MG63 (cell line): ENCODE data around the gene ALDOC. TPM values are rescaled to one million over a fixed set of nuclear protein-coding genes. Genes with fewer than 3 reads are reported as not detected.
"Not testable (repeated sequence)": the region's sequence is repeated elsewhere in the genome, so short reads cannot be mapped to it uniquely, and the experiment has no call there.

Experiments
- DNase-seq: peaks from one replicate; pipeline ENCODE4 v3.0.0-alpha.2; 2020
- H3K27me3 ChIP-seq: fragments of 250-450 bp; sonication (Bioruptor Pico); 2 replicates; pipeline ENCODE4 v1.5.1; 2020; ENCODE audit warnings: mild to moderate bottlenecking, moderate library complexity
- H3K36me3 ChIP-seq: fragments of 250-450 bp; sonication (Bioruptor Pico); 2 replicates; pipeline ENCODE4 v1.5.1; 2020; ENCODE audit warnings: mild to moderate bottlenecking, moderate library complexity
- H3K4me3 ChIP-seq: fragments of 250-450 bp; sonication (Bioruptor Pico); 2 replicates; pipeline ENCODE4 v1.5.1; 2020; ENCODE audit warnings: mild to moderate bottlenecking, moderate library complexity
- H3K9me3 ChIP-seq: fragments of 250-450 bp; sonication (Bioruptor Pico); 2 replicates; pipeline ENCODE4 v1.5.1; 2020; ENCODE audit warnings: mild to moderate bottlenecking, moderate library complexity
- total RNA-seq: library from RNA; depleted of rRNA; stranded (reverse); fragments of >200 nt; shearing (Covaris generic); gene quantifications from 2 replicates; pipeline ENCODE4 v1.2.3, GENCODE V29; 2014; ENCODE audit warnings: low replicate concordance

Gene ALDOC
- total RNA-seq, 1 experiment from 2014 or later, result 1.1 TPM

DNA sequence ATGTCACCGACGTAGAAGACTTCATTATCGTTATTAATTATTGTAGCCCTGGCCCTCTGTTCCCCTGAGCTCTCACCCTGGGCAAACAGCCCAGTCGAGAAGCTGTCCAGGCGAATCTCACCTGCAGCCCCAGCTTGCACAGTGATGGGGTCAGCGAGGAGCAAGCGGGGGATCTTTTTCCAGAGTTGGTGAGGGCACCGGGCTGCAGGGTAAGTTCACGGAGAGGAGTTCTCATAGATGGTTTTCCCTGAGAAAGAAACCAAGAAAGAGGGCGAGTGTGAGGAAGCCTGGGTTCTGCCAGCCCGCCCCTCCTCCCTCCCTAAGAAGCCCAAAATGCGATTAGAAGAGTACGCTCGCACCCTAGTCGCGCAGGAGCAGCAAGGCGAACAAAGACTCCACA is 21.7 kb upstream of the ALDOC start:
- no peaks in the 10 kb centered on the region for H3K27me3 ChIP-seq
- H3K36me3 ChIP-seq, result peaks cover 43% of the 10 kb centered on the region
- no peaks in the 10 kb centered on the region for H3K9me3 ChIP-seq
- no peak for DNase-seq
- peak overlapping the region; percentile 93 for H3K4me3 ChIP-seq

DNA sequence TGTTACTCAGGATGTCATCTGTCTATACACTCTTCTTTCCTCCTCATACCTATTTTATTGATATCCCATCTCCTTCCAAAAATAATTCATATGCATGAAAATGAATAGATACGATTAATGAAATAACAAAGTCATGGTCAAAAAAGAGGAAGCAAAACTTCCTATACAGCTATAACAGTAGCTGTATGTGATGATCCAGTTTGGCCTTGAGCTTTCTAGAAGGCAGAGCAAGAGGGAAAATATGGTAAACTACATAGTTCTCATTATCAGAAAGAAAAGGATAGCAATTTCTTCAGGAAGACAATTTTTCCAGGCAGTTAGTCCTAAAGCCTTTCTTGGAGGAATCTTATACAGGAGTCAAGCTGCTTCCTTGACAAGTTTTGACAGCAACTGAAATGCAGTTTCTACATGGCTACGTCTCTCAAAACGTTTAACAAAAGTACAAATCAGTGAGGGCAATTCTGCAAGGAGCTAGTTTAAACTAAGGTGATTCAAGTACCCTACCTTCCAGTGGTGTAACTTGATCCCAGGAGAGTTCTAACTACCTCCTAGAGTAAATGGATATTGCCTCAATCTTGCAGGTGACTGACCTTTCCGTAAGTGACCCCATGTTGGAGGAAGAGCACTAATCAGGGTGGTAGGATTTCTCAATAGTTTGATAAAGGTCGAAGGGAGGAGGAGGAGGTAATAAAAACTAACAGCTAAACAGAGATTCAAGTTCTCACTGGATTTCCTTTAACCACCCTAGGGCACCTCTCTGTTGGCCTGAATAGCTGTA is 21.1 kb upstream of the ALDOC start:
- Histone ChIP-seq H3K9me3 (no peaks in the 10 kb centered on the region), H3K36me3 (peaks cover 48% of the 10 kb centered on the region), H3K27me3 (no peaks in the 10 kb centered on the region), H3K4me3 (peak overlapping the region; percentile 93)
- DNase-seq, result no peak

DNA sequence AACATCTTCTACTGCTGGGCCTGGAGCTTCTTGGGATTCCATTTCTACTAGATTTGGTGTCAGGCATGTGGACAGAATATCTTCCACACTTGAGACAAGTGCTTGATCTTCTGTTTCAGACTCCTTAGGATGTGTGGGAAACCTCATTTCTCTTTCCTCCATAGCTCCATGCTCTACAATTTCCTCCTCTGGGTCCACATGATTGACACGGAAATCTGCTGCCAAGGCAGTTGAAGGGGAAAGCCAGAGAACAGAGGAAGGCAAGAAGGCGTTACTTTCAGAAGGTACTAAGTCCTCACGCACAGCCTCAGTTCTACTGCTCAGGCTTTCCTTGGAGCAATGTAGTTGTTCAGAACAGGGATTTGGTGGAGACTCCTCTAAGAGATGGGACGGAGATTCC is 15.6 kb upstream of the ALDOC start:
- H3K27me3 ChIP-seq, result no peaks in the 10 kb centered on the region
- no peaks in the 10 kb centered on the region for H3K9me3 ChIP-seq
- DNase-seq, result no peak
- peaks cover 87% of the 10 kb centered on the region for H3K36me3 ChIP-seq
- H3K4me3 ChIP-seq, result no peak overlapping the region

DNA sequence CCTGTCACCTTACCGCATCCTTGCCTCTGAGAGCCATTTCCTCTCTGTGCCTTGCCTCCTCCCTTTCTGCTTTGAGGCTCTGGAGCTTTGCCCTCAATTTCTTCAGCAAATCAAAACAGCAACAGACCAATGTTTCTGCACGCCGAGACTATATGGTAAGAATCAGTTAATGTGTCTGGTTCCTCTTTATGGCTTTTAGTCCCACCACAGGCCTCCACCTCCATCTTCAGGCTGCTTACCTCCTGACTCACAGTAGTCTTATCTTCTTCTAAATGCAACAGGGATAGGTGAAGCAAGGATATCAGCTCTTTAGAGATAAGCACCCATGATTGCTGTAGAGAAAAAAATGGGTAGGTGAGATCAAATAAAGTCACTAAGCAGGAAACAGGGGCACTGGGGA is 9.2 kb upstream of the ALDOC start:
- H3K4me3 ChIP-seq, result no peak overlapping the region

DNA sequence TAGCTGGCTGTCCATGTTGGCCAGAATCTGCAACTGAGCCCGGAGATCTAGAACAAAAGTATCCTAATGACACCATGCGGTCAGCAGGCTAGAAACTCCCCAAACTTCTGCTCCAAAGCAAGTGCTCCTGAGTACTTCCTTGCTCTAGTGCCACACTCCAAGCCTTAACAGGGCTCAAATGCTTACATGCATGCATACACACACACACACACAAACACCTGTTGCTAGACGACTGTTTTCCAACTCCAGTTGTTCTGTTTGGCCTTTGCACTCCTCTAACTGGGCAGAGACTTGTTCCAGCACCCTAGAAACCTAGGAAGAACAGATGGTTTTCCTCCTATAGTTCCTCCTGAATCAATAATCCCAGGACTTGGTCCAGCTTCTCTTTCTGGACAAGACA is 7.7 kb upstream of the ALDOC start:
- H3K27me3 ChIP-seq, result no peaks in the 10 kb centered on the region
- H3K4me3 ChIP-seq, result no peak overlapping the region
- no peak for DNase-seq
- H3K36me3 ChIP-seq, result peaks cover 95% of the 10 kb centered on the region
- H3K9me3 ChIP-seq, result no peaks in the 10 kb centered on the region

More for the DNA sequence above, 9.2 kb upstream of the ALDOC start:
- no peaks in the 10 kb centered on the region for H3K27me3 ChIP-seq
- H3K36me3 ChIP-seq, result peaks cover 94% of the 10 kb centered on the region
- no peaks in the 10 kb centered on the region for H3K9me3 ChIP-seq
- no peak for DNase-seq

DNA sequence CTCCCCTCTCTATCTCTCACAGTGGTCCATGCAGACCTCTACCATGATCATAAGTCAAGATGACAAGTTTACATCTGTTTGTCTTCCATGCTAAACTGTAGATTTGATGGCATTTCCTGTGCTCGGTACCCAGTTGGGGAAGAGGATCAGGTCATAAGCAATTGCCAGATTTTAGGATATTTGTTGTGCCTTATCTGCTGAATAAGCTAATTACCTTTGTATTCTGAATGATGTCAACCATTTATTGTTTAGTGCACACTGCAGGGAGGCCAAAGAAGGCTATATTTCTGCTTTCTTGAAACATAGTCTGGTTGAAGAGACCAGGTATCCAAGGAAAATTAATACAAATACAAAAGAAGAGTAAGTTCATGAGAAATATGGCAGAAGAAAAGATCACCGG is 5.8 kb upstream of the ALDOC start:
- no peak for DNase-seq
- H3K27me3 ChIP-seq, result no peaks in the 10 kb centered on the region
- H3K36me3 ChIP-seq, result peaks cover 95% of the 10 kb centered on the region
- H3K4me3 ChIP-seq, result no peak overlapping the region
- H3K9me3 ChIP-seq, result no peaks in the 10 kb centered on the region

DNA sequence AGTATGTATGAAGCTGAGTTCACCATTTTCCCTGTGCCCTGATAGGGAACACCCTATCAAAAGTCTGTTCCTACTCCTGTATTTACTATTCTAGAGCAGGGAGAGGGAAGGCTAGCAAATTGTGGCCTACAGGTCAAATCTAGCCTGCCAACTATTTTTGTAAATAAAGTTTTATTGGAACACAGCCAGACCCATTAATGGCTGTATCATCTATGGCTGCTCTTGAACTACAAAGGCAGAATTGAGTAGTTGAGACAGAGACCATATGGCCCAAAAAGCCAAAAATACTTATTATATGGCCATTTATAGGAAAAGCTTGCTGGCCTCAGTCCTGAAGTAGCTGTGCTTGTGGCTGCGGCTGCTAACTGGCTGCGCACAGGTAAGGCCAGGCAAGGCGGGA is 4.3 kb upstream of the ALDOC start:
- no peak for DNase-seq
- no peaks in the 10 kb centered on the region for H3K27me3 ChIP-seq
- no peak overlapping the region for H3K4me3 ChIP-seq
- H3K36me3 ChIP-seq, result peaks cover 92% of the 10 kb centered on the region
- H3K9me3 ChIP-seq, result no peaks in the 10 kb centered on the region

DNA sequence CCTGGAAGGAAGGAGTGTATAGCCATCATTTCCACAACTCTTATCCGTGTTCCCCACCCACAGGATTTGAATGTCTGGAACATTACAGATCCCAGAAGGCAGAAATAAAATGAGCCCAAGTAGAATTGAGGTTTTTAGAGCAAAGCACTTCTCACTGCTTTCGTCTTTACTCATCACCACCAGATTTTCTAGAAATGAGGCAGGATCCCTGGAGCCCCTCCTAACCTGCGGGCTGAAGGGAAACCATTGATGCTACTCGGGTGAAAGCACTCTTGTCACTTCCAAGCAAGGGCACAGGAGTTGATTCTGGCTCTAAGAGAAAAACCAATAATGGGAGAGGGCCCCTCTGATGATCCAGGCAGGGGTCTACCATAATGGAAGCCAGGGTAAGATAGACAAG is 2.8 kb upstream of the ALDOC start:
- peaks cover 80% of the 10 kb centered on the region for H3K36me3 ChIP-seq

DNA sequence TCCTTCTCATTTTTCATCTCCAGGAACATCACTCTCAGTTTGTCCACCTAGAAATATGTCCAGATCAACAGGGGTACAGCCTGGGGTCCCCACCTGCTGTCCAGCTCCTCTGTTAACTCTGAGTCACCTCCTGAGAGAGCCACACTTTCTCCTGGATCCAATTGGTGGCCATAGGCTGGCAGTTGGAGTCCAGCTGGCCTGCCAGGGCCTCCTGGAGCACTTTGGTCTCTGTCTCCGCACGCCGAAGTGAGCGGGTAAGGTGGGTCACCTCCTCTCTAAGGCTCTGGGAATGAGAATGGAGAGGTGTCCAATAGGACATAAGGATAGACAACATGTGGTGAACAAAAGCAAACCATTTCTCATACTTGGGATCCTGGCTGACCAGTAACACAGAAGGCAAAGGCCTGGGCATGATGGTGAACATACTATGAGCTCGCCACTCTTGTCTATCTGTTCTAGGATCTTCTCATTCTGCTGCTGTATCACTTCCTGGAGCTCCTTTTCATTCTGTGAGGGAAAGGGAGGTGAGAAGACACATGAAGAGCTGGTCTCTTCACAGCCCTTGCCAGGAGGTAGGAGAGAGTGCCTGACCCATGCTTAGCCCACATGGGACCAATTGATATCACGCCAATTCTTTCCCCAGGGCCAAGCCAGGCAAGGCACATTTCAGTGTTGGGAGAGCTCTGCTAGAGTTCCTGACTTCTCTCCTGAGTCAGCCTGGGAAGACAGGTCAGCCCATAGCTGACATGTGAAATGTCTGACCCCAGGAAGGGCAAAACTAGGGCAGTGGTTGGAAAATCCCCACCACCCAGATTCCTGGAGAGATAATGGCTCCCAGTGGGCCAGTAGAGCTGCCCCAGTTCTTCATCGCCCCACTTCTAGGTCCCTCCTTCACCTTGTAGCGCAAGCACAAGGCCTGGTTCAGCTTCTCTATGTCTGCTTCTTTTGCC is 1.8 kb upstream of the ALDOC start:
- DNase-seq, result no peak
- Histone ChIP-seq H3K27me3 (no peaks in the 10 kb centered on the region), H3K4me3 (no peak overlapping the region), H3K9me3 (no peaks in the 10 kb centered on the region), H3K36me3 (peaks cover 76% of the 10 kb centered on the region)

More for the DNA sequence above, 2.8 kb upstream of the ALDOC start:
- Histone ChIP-seq H3K9me3 (no peaks in the 10 kb centered on the region), H3K4me3 (no peak overlapping the region), H3K27me3 (no peaks in the 10 kb centered on the region)
- DNase-seq, result no peak

DNA sequence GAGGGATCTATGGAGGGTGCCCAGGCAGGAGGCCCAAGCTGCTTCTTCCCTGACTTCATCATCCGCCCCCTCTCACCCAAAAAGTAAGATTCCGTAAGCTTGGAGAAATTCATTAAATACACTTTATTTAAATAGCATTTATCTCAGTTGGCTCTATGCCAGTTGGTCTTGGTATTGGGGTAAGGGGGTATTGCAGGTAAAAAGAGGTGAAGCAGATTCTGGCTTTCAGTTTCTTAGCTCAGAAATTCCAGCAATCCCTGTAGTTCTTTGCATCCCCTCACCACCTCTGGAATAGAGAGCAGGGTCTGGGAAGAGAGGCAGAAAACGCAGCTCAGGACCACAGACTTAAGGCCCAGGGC is 750 bp upstream of the ALDOC start:
- H3K36me3 ChIP-seq, result peaks cover 65% of the 10 kb centered on the region
- DNase-seq, result no peak

DNA sequence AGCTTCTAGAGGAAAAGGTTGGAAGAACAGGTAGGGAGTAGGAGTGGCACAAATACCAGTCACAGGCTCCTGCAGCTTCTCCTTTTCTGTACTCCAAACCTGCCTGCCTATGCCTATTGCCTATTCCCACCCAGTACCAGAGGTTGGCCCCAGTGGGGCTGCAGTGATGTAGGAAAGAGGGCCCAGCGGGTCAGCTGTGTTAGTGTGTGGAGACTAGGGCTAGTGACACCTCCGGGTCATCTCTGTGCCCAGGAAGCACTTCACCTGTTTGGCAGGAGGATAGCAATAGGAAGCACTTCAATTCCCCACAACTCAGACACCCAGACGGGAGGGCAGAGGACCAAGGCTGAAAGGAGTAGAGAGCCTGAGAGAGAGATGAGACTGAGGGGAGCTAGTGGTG is 679 bp downstream of the ALDOC start:
- H3K27me3 ChIP-seq, H3K4me3 ChIP-seq, H3K9me3 ChIP-seq, DNase-seq: not testable (repeated sequence)
- peaks cover 55% of the 10 kb centered on the region for H3K36me3 ChIP-seq

More for the DNA sequence above, 750 bp upstream of the ALDOC start:
- Histone ChIP-seq H3K9me3 (no peaks in the 10 kb centered on the region), H3K27me3 (no peaks in the 10 kb centered on the region), H3K4me3 (no peak overlapping the region)

DNA sequence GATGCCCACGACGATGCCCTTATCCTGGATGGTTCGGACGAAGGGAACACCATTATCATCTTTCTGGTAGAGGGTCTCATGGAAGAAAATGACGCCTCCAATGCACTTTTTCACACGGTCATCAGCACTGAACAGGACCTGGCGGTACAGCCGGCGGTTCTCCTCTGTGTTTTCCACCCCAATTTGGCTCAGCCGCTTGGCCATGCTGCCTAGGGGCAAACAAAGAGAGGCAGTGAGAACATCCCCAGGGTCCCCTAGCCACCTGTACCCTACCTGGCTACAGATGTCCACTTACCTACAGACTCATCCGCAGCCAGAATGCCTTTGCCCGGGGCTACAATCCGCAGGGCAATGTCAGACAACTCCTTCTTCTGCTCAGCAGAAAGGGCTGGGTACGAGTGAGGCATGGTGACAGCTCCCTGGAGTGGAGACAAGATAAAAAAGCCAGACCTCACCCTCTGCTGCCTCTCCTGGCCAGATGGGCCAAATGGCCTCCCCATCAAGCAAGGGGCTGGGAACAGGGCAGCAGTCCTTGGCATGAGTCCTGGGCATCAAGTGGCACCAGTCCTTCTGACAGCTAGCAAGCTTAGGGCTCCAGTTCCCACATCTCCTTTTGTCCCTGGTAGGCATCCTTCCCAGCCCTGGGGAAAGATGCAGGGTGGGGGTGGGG is 1.4 kb downstream of the ALDOC start:
- H3K27me3 ChIP-seq, result no peaks in the 10 kb centered on the region
- no peak for DNase-seq
- no peaks in the 10 kb centered on the region for H3K9me3 ChIP-seq
- H3K36me3 ChIP-seq, result peaks cover 47% of the 10 kb centered on the region
- no peak overlapping the region for H3K4me3 ChIP-seq

DNA sequence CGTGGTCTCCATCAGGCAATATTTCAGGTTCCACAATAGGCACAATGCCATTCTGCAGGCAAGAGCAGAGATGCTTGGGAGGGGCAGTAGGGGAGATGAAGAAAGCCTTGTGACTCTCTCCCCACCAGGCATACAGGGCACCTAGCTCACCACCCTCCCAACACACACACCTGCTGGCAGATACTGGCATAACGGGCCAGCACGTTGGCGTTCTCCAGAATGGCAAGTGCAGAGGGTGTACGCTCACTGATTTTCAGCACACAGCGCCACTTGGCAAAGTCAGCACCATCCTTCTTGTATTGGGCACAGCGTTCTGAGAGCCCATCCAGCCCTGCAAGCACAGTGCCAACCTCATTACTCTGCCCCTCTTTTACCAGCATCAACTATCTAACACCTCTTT is 2.2 kb downstream of the ALDOC start:
- DNase-seq, result no peak
- Histone ChIP-seq H3K4me3 (no peak overlapping the region), H3K27me3 (no peaks in the 10 kb centered on the region), H3K36me3 (peaks cover 40% of the 10 kb centered on the region), H3K9me3 (no peaks in the 10 kb centered on the region)

DNA sequence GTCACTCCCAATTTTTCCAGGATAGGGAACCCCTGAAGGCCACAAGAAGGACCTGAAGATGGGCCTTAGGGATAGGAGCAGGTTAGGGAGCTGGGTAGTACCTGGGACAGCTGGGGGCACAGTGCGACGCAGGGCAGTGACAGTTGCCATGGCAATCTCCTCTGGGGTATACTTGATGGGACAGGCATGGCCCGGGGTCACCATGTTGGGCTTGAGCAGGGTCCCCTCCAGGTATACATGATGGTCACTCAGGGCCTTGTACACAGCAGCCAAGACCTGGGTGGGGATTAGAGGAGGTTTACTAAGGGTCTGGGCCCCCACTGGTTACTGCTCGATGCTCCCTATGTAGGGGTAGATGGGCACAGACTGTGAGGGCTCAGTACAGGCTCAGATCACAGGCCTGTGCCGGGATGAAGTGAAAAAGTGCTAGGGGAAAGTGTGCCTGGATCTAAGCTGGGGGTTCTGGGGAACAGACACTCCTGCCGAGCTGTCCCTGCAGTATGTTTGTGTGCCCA is 2.7 kb downstream of the ALDOC start:
- no peak for DNase-seq
- no peaks in the 10 kb centered on the region for H3K9me3 ChIP-seq
- no peaks in the 10 kb centered on the region for H3K27me3 ChIP-seq
- peaks cover 35% of the 10 kb centered on the region for H3K36me3 ChIP-seq
- no peak overlapping the region for H3K4me3 ChIP-seq

DNA sequence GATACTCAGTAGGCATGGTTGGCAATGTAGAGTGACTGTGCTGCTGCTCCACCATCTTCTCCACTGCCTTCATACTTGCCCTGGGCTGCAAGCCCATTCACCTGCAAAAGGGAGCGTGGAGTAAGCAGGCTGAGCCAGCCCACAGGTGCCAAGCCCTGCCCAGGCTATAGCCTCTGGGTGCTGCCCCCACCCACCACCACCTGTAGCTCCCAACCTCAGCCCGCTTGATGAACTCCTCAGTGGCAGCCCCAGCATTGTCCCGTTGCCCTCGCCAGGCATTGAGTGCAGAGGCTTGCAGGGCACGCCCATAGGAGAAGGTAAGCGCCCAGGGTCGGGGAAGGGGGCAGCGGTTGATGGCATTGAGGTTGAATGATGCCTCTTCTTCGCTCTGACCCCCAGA is 3.2 kb downstream of the ALDOC start:
- H3K36me3 ChIP-seq, result peaks cover 30% of the 10 kb centered on the region
- no peak for DNase-seq
- no peak overlapping the region for H3K4me3 ChIP-seq
- H3K9me3 ChIP-seq, result no peaks in the 10 kb centered on the region
- H3K27me3 ChIP-seq, result no peaks in the 10 kb centered on the region

DNA sequence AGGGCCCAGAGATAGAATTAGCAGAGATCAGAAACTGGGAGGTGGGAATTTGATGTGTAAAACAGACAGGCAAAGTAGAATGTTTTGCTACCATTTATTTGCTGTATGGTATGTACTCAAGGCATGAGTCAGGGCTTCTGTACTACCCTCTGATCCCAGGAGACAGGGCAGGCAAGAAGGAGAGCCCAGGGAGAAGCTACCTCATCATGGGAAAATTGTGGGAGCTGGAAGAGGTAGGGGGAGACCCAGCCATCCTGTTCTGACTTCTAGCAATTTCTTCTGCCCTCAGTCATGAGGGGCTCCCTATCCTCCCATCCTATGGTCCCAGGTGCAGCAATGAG is 3.7 kb downstream of the ALDOC start:
- no peak overlapping the region for H3K4me3 ChIP-seq
- DNase-seq, result no peak

More for the DNA sequence above, 3.7 kb downstream of the ALDOC start:
- Histone ChIP-seq H3K36me3 (peaks cover 25% of the 10 kb centered on the region), H3K9me3 (no peaks in the 10 kb centered on the region), H3K27me3 (no peaks in the 10 kb centered on the region)
